A549 (cell line): Measurements from ENCODE around the gene SNX15. TPM values are rescaled to one million over a fixed set of nuclear protein-coding genes. Genes with fewer than 3 reads are reported as not detected.
"Not testable (repeated sequence)": the region's sequence is repeated elsewhere in the genome, so short reads cannot be mapped to it uniquely, and the experiment has no call there.

Experiments used
- ATAC-seq, 2 experiments: fragments of 200-7000 bp in 1 of 2; fragments of >200 bp in 1 of 2; cut with Nextera tagmentation in 1 of 2; cut with Tn5 transposase in 1 of 2; 3 replicates each; pipeline versions ENCODE4 v1.8.0 to v1.9.1; 2018 to 2020; ENCODE audit warnings: mild to moderate bottlenecking in 1 of 2, moderate library complexity in 1 of 2
- CTCF ChIA-PET: fragments of 300-600 bp; sonication (Branson Sonifier 250); formaldehyde crosslinking; extraction: SDS; loops from one replicate; lab custom pipeline; 2021; ENCODE audit warnings: antibody characterized with exemption, inconsistent platforms; lab: Yijun Ruan, JAX
- POLR2A ChIA-PET: fragments of 350-600 bp; formaldehyde crosslinking; extraction: SDS; loops from one replicate; lab custom pipeline; 2021; ENCODE audit warnings: antibody characterized with exemption, inconsistent platforms; lab: Yijun Ruan, JAX
- DNase-seq, 2 experiments: peaks; one replicate each; pipeline versions ENCODE4 v3.0.0 to v3.0.0-alpha.2; 2011 to 2016; ENCODE audit warnings: low read depth in 1 of 2, low spot score in 1 of 2
- FAIRE-seq: peaks from 2 replicates; lab custom pipeline; 2011; peaks lifted over from hg19 to GRCh38; lab: Jason Lieb, UNC
- H3K27ac ChIP-seq, 2 experiments: fragments of >200 bp; sonication (Bioruptor Twin); formaldehyde crosslinking; 3 replicates each; pipeline ENCODE4 v1.5.1; 2016 to 2017
- H3K4me1 ChIP-seq: fragments of >200 bp; sonication (Bioruptor Twin); formaldehyde crosslinking; 3 replicates; pipeline ENCODE4 v1.6.1; 2016
- H3K4me2 ChIP-seq: fragments of >200 bp; sonication (Bioruptor Twin); formaldehyde crosslinking; 3 replicates; pipeline ENCODE4 v1.6.1; 2016
- H3K4me3 ChIP-seq: fragments of >200 bp; sonication (Bioruptor Twin); formaldehyde crosslinking; 3 replicates; pipeline ENCODE4 v1.5.1; 2016
- H3K9me3 ChIP-seq: fragments of >200 bp; sonication (Bioruptor Twin); formaldehyde crosslinking; 3 replicates; pipeline ENCODE4 v1.6.1; 2016
- CTCF ChIP-seq: fragments of >200 bp; sonication (Bioruptor Twin); formaldehyde crosslinking; IDR thresholded peaks from 3 replicates; pipeline ENCODE4 v1.5.1; 2016
- FOXS1 ChIP-seq: fragments of 250-450 bp; sonication (Bioruptor Pico); IDR thresholded peaks from 2 replicates; pipeline ENCODE4 v1.5.0; 2020; ENCODE audit warnings: mild to moderate bottlenecking, moderate library complexity
- HES2 ChIP-seq: fragments of >200 bp; sonication (Bioruptor Twin); formaldehyde crosslinking; IDR thresholded peaks from 2 replicates; pipeline ENCODE4 v1.6.1; 2016
- HOXB5 ChIP-seq: fragments of 250-450 bp; sonication (Bioruptor Pico); IDR thresholded peaks from 2 replicates; pipeline ENCODE4 v1.5.0; 2020; ENCODE audit warnings: mild to moderate bottlenecking, moderate library complexity
- MAFK ChIP-seq: fragments of 450-650 bp; IDR thresholded peaks from 2 replicates; pipeline ENCODE4 v1.6.1; 2014; ENCODE audit not compliant: partially characterized antibody
- PHF8 ChIP-seq: fragments of 200-600 bp; sonication (generic); IDR thresholded peaks from 2 replicates; pipeline ENCODE4 v1.6.1; 2016; ENCODE audit warnings: low read depth, mild to moderate bottlenecking, antibody characterized with exemption, moderate library complexity, borderline replicate concordance
- POLR2A ChIP-seq: IDR thresholded peaks from 2 replicates; pipeline ENCODE4 v1.6.1; 2012; ENCODE audit warnings: mild to moderate bottlenecking, low read length
- RAD21 ChIP-seq, 2 experiments: fragments of >200 bp in 1 of 2; sonication (Bioruptor Twin) in 1 of 2; formaldehyde crosslinking in 1 of 2; IDR thresholded peaks in 1 of 2; conservative IDR thresholded peaks in 1 of 2; 2 replicates in 1 of 2; 3 replicates in 1 of 2; pipeline ENCODE4 v1.6.1; 2012 to 2018; ENCODE audit warnings: inconsistent platforms in 1 of 2
- RARB ChIP-seq: fragments of 250-450 bp; sonication (Bioruptor Pico); IDR thresholded peaks from 2 replicates; pipeline ENCODE4 v1.8.0; 2021; ENCODE audit warnings: mild to moderate bottlenecking, moderate library complexity
- RCOR1 ChIP-seq: fragments of 150-350 bp; IDR thresholded peaks from 2 replicates; pipeline ENCODE4 v1.6.1; 2014; ENCODE audit warnings: antibody characterized with exemption, low read length, low read depth
- REST ChIP-seq: fragments of 200-600 bp; sonication (generic); IDR thresholded peaks from 2 replicates; pipeline ENCODE4 v1.6.1; 2016; ENCODE audit warnings: antibody characterized with exemption, mild to moderate bottlenecking, moderate library complexity
- SMC3 ChIP-seq: fragments of >200 bp; sonication (Bioruptor Twin); formaldehyde crosslinking; IDR thresholded peaks from 3 replicates; pipeline ENCODE4 v1.6.1; 2018; ENCODE audit warnings: inconsistent platforms
- SREBF2 ChIP-seq: fragments of 450-650 bp; IDR thresholded peaks from 2 replicates; pipeline ENCODE4 v1.6.1; 2014; ENCODE audit warnings: mild to moderate bottlenecking, moderate library complexity
- TP53 ChIP-seq: fragments of 250-450 bp; sonication (Bioruptor Pico); IDR thresholded peaks from 2 replicates; pipeline ENCODE4 v1.5.0; 2021; ENCODE audit warnings: mild to moderate bottlenecking, moderate library complexity
- ZC3H11A ChIP-seq: fragments of 450-650 bp; IDR thresholded peaks from 2 replicates; pipeline ENCODE4 v1.6.1; 2014; ENCODE audit warnings: antibody characterized with exemption, mild to moderate bottlenecking
- WGBS: methylation state at CpG from one replicate; pipeline ENCODE4 v1.1.6; 2017; ENCODE audit errors: missing lambda C conversion rate; 5-methylcytosine and 5-hydroxymethylcytosine counted together
- polyA plus RNA-seq, 4 experiments: library from polyadenylated mRNA; depleted of rRNA in 3 of 4; stranded (reverse); fragments of >200 nt; fragmentation: RNase III in 1 of 4; extraction: RNeasy Plus Mini Kit Qiagen cat#74134 plus additional on column Dnase treatment in 1 of 4; gene quantifications; 2 replicates in 3 of 4; 3 replicates in 1 of 4; pipeline ENCODE4 v1.2.3, GENCODE V29; 2011 to 2017

Gene SNX15
- polyA plus RNA-seq, 2 of the 4 experiments (the other 2 are of a cell fraction) = 13.4 to 17.0 TPM

- H3K9me3 ChIP-seq = no peaks in the 10 kb centered on the region
- POLR2A ChIA-PET = no interaction called here
- CTCF ChIA-PET = interaction anchor here (0.9 to 4.7 kb wide), 5 partner anchors 10 to 115 kb away, joined by 3 to 43 read pairs (median 4); partner anchors contain the start of genes ARL2 and PPP2R5B
- no peak overlapping the region for H3K4me2 ChIP-seq
- 96% methylated on average over 7 of the region's 7 CpGs for WGBS
- no peak overlapping the region for H3K27ac ChIP-seq
- FAIRE-seq = no peak
- no peak for ATAC-seq
- TF ChIP-seq SREBF2 (no peak), REST (peak; percentile 79)
- DNase-seq = no peak
- peaks cover 34% of the 10 kb centered on the region for H3K4me1 ChIP-seq
- H3K4me3 ChIP-seq = no peak overlapping the region
Measured at GRCh38 chr11:65003282-65003681, 24.0 kb upstream of the SNX15 start.

- Histone ChIP-seq H3K27ac (peak overlapping the region in 1 of 2 experiments; percentile 88; a peak in 2 of 6 replicates), H3K4me1 (peaks cover 28% of the 10 kb centered on the region)
- POLR2A ChIA-PET, H3K4me2 ChIP-seq, ATAC-seq, H3K9me3 ChIP-seq, DNase-seq, H3K4me3 ChIP-seq, FAIRE-seq: not testable (repeated sequence)
- CTCF ChIA-PET = interaction anchor here (1.1 to 4.7 kb wide), 5 partner anchors 10 to 150 kb away, joined by 3 to 43 read pairs (median 3); partner anchors contain the start of genes ARL2 and PPP2R5B
- 48% methylated on average over 3 of the region's 3 CpGs for WGBS
Measured at GRCh38 chr11:65003968-65004367, 23.3 kb upstream of the SNX15 start.

- FAIRE-seq = no peak
- ATAC-seq = no peak
- H3K9me3 ChIP-seq = no peaks in the 10 kb centered on the region
- ChIA-PET CTCF (interaction anchor here (1.0 to 3.6 kb wide), 10 partner anchors 9 to 221 kb away, joined by 3 to 18 read pairs (median 4); partner anchors contain the start of genes BATF2 and SNX15), POLR2A (no interaction called here)
- H3K4me3 ChIP-seq = no peak overlapping the region
- peak in 1 of 2 experiments; percentile 14; a peak in 1 of 5 replicates for TF ChIP-seq RAD21 (conservative IDR thresholded peaks at IDR 0.05 in 1 of 2, IDR thresholded peaks at IDR 0.05 in 1 of 2)
- TF ChIP-seq FOXS1 = no peak
- TF ChIP-seq, all 56 proteins: peak for 1
- 78% methylated on average over 7 of the region's 7 CpGs for WGBS
- DNase-seq = no peak
- peaks cover 24% of the 10 kb centered on the region for H3K4me1 ChIP-seq
- H3K27ac ChIP-seq = peak overlapping the region; percentile 81 to 88
- H3K4me2 ChIP-seq = no peak overlapping the region; the same call in 2 of the 3 replicates
Measured at GRCh38 chr11:65008016-65008415, 19.2 kb upstream of the SNX15 start.

GRCh38 chr11:65008873-65009272, 18.4 kb upstream of the SNX15 start:
- FAIRE-seq (no peak), ATAC-seq (no peak), DNase-seq (no peak)
- TF ChIP-seq ZC3H11A (peak; percentile 28), HES2 (no peak)
- Histone ChIP-seq H3K27ac (no peak overlapping the region; a peak in 1 of 6 replicates), H3K4me2 (no peak overlapping the region), H3K9me3 (no peaks in the 10 kb centered on the region), H3K4me3 (no peak overlapping the region), H3K4me1 (peaks cover 28% of the 10 kb centered on the region)
- POLR2A ChIA-PET = no interaction called here
- WGBS = 82% methylated on average over 2 of the region's 2 CpGs
- CTCF ChIA-PET = interaction anchor here (0.6 to 2.4 kb wide), 9 partner anchors 9 to 154 kb away, joined by 3 to 6 read pairs (median 4); partner anchors contain the start of gene BATF2

DNA sequence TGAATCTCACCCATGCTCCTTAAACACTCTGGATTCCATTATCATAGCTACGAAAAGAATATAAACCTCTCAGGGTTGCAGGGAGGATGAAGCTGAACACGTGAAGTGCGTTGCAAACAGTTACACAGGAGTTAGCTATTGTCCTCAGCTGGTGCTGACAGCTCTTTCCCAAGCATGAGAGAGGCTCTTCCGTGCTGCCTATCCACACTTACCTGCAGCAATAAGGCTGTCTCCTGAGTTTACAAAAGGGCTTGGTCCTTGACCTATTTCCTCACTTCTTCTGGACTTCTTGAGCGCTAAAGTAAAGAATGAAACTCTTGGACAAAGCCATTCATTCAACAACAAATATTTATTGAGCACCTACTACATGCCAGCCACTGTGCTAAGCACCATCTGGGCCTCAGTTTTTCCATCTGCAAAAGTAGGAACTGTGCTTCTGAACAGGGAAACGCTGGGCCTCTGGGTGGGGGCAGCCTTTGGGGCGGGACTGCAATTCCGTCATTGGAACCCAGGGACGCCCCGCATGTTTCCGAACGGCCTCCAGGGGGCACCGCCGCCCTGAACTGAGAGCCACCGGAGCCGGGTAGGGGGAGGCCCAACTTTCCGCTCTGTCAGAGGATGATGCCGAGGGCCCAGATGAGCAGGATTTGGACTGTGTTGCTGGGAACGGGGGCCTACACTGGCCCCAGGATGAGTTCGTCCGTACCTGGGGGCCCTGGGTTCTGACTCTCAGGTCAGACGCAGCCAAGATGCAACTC, 13.9 kb upstream of the SNX15 start:
- no peaks in the 10 kb centered on the region for H3K9me3 ChIP-seq
- WGBS = 21% methylated on average over 16 of the region's 22 CpGs
- FAIRE-seq = no peak

More for the DNA sequence above, 13.9 kb upstream of the SNX15 start:
- peak; percentile 91 to 94 for DNase-seq
- Histone ChIP-seq H3K4me3 (peak overlapping the region; percentile 65), H3K4me2 (peak overlapping the region; percentile 74), H3K4me1 (peaks cover 27% of the 10 kb centered on the region)
- TF ChIP-seq RCOR1 (no peak), RARB (CRISPR knock-in tag) (no peak), RAD21 (conservative IDR thresholded peaks at IDR 0.05 in 1 of 2, IDR thresholded peaks at IDR 0.05 in 1 of 2) (peak; percentile 66 to 74), TP53 (CRISPR knock-in tag) (no peak), PHF8 (peak; percentile 72; the same call in 1 of the 2 replicates), SMC3 (peak; percentile 60; the same call in 2 of the 3 replicates), POLR2A (peak; percentile 41), CTCF (peak; percentile 53), HOXB5 (no peak), MAFK (no peak)
- TF ChIP-seq, all 56 proteins: peak for 5
- ChIA-PET CTCF (interaction anchor here (0.6 to 8.0 kb wide), 76 partner anchors 9 to 251 kb away, joined by 3 to 97 read pairs (median 6); partner anchors contain the start of genes ATG2A, BATF2, CDC42BPG and CDCA5), POLR2A (interaction anchor here (0.8 to 1.2 kb wide), 3 partner anchors 110 to 178 kb away, joined by 3 to 4 read pairs (median 3); partner anchors contain the start of gene CDC42BPG)
- ATAC-seq = peak; percentile 84 to 90
- peak overlapping the region; percentile 95 to 97 for H3K27ac ChIP-seq
